Measurements from ENCODE around the gene PRR7.

PRR7 gene

DNA sequence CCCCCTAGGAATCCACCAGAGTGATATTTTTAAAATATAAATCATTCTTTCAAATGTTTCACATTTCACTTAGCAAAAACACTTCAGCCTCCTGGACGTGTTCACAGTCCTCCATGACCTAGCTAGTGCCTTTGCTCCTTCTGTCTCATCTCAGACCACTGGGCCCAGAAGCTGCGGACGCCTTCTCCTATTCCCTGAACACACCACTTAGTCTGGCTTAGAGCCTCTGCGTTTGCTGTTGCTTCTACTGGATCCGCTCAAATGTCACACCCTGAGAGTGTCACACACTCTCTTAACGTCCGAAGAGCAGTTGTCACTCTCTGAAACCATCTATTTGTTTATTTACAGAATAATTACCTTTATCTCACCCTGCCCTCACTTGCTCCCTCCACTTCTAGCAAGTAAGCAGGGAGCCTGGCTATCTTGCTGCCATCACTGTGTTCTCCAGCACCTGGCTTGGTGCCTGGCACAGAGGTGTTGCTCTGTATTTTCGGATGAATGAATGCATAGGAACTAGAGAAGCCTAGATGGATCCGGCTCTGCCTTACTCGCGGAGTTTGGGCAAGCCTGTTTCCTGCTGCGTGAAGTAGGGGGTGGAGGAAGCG is 21.3 kb upstream of the PRR7 start:
- no peak for DNase-seq

GRCh38 chr5:177425801-177426565 is 20.6 kb upstream of the PRR7 start:
- peak; percentile 98 to 100 (median 99) for DNase-seq

- peak; percentile 54 to 81 (median 56) for DNase-seq
Measured at GRCh38 chr5:177426566-177427210, 19.9 kb upstream of the PRR7 start, which contains the start of gene GRK6. TSS of gene GRK6 (plus strand) at chr5:177426676. CDS start at chr5:177426846, 170 bp downstream.

- DNase-seq = no peak
Measured at GRCh38 chr5:177427211-177427822, 19.3 kb upstream of the PRR7 start.

GRCh38 chr5:177427919-177428573 is 18.6 kb upstream of the PRR7 start:
- peak in 1 of 5 donors; percentile 52 for DNase-seq

DNA sequence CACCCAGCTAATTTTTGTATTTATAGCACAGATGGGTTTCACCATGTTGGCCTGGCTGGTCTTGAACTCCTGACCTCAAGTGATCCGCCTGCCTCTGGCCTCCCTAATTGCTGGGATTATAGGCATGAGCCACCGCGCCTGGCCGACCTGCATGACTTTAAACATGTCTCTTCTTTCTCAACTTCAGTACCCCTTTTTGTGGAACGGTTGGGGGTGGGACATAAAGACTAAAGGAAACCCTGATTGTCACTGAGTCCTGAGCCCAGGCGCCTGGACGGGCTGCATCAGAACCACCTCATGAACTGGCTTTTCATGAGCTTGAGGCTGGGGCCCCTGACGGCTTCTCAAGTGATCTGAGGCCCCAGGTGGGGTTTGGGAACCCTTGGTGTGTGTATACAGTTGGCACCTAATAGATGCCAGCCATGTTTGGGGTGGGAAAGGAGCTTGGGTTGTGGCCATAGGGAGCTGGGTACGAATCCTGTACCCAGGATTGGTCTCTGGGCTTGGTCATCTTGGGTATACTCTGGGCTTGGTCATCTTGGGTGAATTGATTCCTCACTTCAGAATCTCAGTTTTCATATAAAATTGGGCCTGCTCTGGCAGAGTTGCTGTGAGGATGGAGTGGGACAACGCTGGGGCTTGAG is 17.9 kb upstream of the PRR7 start:
- no peak for DNase-seq

DNA sequence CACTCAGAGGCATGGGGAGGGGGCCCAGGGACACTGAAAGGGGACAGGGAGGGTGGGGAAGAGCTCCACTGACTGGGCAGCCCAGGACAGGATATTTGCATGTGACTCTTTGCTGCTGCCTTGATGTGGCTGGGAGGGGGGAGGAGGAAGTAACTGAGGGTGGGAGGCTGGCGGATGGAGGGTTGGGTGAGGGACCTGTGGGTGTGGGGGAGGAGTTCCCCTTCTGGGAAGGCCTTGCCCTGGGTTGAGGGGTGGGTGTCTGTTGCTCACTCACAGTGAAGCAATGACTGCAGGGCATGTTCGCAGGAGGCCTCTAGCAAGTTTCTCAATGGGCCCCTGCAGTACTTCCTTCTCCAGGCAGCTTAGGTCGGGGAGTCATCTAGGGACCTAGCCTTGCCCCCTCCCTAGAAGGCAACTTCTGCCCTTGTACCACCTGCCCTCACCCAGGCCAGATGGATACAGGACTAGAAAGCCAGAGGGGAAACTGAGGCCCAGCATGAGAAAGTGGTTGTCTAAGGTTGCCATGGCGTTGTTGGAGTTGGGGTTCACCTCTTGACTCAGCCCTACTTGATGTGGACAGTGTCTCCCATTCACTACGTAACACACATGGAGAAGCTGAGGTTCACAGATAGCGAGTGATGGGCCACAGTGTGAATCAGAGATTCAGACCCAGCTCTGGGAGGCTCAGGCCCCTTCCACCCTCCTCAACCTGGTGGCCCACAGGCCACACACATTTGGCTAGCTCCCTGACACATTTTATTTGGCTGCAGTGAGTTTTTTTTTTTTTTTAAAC is 17.2 kb upstream of the PRR7 start:
- DNase-seq = peak; percentile 64 to 94 (median 71)

GRCh38 chr5:177430140-177430951 is 16.3 kb upstream of the PRR7 start:
- no peak for DNase-seq

DNA sequence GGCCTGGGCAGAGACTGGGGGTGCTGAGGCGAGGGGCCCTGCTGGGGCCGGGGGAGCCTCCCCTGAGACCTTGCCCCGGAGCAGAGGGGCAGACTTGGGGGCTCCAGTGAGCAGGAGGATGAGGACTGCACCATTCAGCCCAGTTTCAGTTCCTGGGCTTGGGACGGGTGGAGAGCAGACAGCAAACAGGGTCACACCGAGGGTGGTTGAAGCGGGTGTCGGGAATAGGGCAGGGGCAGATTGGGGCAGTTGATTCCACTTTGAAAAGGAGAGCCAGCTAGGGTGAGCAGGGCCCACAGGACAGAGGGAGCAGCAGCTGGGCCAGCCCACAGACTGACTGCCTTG is 15.7 kb upstream of the PRR7 start:
- DNase-seq = peak in 1 of 5 donors; percentile 29

- DNase-seq = peak; percentile 60 to 94 (median 63)
Measured at GRCh38 chr5:177431317-177432142, 15.1 kb upstream of the PRR7 start.

DNA sequence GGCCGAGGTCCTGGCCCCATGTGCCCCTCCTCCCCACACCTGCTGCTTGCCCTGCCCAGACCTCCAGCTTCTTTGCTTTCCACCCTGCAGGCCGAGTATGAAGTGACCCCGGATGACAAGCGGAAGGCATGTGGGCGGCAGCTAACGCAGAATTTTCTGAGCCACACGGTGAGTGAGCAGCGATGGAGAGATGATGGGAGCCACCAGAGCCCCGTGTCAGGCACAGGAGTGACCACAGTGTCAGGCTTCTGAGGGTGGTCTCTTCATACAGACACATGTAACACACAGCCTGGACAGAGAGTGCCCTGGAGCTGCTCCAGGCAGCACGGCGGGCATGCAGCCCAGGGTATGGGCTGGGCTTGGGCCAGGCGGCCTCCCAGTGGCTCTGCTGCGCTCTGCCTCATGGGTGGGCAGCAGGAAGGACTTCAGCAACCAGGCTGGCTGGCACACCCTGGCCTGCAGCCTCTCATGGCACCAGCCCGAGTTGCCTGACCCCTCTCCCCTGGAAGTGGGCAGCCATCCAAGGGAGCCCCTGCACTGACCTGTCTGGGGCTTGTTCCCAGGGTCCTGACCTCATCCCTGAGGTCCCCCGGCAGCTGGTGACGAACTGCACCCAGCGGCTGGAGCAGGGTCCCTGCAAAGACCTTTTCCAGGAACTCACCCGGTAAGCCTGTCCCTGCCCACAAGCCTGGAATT is 14.3 kb upstream of the PRR7 start:
- no peak for DNase-seq

DNA sequence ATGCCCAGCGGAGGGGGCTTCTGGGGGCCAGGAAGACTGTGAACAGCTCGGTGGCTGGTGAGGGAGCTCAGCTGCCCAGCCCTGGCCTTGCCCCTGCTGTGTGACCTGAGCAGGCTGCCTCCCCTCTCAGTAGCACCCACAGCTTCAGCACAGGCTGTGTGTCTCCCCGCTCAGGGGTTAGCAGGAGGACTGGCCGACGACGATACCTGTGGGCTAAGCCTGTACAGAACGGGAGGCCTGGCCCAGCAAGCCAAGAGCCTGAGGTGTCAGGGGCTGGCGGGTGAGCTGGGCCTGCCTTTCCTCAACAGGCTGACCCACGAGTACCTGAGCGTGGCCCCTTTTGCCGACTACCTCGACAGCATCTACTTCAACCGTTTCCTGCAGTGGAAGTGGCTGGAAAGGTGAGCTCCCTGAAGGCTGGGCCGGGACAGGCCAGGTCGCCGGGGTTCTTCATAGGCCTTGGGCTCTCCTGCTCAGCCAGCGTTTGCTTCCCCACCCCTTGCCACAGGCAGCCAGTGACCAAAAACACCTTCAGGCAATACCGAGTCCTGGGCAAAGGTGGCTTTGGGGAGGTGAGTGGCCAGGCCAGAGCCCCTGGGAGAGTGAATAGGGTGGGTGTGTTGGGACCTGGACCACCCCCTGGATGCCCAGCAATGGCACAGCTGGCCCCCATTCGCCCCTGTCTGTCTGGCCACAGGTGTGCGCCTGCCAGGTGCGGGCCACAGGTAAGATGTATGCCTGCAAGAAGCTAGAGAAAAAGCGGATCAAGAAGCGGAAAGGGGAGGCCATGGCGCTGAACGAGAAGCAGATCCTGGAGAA is 13.6 kb upstream of the PRR7 start:
- DNase-seq = no peak

DNA sequence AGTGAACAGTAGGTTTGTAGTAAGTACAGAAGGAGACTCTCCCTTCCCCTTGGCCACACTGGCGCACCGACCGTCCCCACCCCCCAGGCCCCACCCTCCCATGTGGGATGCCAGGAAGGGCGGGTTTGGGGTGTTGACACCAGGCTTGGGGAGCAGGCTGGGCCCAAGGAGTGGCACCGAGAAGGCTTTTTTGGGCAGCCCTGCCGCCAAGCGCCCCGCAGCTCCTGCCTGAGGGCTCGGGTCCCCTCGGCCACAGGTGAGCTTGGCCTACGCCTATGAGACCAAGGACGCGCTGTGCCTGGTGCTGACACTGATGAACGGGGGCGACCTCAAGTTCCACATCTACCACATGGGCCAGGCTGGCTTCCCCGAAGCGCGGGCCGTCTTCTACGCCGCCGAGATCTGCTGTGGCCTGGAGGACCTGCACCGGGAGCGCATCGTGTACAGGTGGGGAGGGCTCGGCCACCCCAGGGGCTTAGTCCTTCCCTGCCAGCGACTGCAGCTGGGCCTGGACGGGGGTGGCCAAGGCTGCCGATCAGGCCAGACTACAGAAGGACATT is 12.9 kb upstream of the PRR7 start:
- no peak for DNase-seq

DNA sequence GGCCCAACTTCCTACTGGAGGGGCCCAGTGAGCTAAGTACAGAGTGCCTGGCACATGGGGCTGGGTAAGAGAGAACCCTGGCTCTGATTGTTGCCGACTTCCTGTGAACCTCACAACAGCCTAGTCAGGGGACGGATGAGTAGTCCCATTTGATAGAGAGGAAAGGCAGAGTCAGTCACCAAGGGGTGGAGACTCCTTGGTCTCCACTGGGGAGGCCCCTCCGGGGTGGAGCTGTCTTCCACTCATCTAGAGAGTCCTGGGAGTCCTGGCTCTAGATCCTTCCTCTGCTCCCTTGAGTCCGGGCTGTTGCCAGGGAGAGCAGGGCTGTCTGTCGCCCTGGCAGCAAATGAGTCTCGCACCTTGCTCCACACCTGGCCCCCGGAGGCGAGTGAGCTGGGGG is 12.2 kb upstream of the PRR7 start:
- DNase-seq = peak in 2 of 5 donors; percentile 37 to 75

- no peak for DNase-seq
Measured at GRCh38 chr5:177434942-177435738, 11.5 kb upstream of the PRR7 start.

DNA sequence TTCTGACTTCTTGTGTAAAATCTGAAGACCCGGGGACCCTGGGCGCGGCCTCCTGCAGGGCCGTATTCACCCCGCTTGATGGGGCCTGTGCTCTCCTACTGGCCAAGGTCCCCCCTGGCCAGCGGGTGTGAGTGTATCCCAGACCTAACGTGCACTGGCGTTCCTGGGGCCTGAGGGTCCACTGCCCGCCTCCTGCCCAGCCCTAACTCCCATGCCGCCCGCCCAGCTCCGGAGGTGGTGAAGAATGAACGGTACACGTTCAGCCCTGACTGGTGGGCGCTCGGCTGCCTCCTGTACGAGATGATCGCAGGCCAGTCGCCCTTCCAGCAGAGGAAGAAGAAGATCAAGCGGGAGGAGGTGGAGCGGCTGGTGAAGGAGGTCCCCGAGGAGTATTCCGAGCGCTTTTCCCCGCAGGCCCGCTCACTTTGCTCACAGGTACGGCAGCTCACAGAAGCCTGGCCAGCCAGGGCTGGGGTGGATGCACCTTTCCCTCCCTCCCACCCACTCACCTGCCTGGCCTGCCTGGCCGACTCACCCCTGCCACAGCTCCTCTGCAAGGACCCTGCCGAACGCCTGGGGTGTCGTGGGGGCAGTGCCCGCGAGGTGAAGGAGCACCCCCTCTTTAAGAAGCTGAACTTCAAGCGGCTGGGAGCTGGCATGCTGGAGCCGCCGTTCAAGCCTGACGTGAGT is 10.6 kb upstream of the PRR7 start:
- no peak for DNase-seq
